Mesothelial cell of epicardium (in vitro differentiated cells): ENCODE data around the gene ATP11C. TPM values are rescaled to one million over a fixed set of nuclear protein-coding genes. Genes with fewer than 3 reads are reported as not detected.

Source experiments
- DNase-seq, 2 experiments: peaks; one replicate each; pipeline ENCODE4 v3.0.0; 2021; ENCODE audit warnings: low spot score in 2 of 2; ENCODE audit not compliant: unreplicated experiment in 2 of 2
- H3K27ac Mint-ChIP-seq: 2 replicates; pipeline ENCODE4 v1.8.0; 2021; ENCODE audit warnings: mixed read lengths
- H3K27me3 Mint-ChIP-seq: 2 replicates; pipeline ENCODE4 v1.8.0; 2021; ENCODE audit warnings: low read depth, mixed read lengths
- H3K36me3 Mint-ChIP-seq: 2 replicates; pipeline ENCODE4 v1.8.0; 2021; ENCODE audit warnings: mixed read lengths
- H3K4me1 Mint-ChIP-seq: 2 replicates; pipeline ENCODE4 v1.8.0; 2021; ENCODE audit warnings: mixed read lengths
- H3K4me3 Mint-ChIP-seq: 2 replicates; pipeline ENCODE4 v1.8.0; 2021; ENCODE audit warnings: mild to moderate bottlenecking, moderate library complexity, mixed read lengths
- H3K9me3 Mint-ChIP-seq: 2 replicates; pipeline ENCODE4 v1.8.0; 2021; ENCODE audit warnings: mixed read lengths
- CTCF ChIP-seq: fragments of 200-600 bp; sonication (generic); IDR thresholded peaks from one replicate; pipeline ENCODE4 v1.5.0; 2021; ENCODE audit warnings: antibody characterized with exemption; ENCODE audit not compliant: unreplicated experiment
- total RNA-seq: library from RNA; stranded (reverse); gene quantifications from 3 replicates; pipeline ENCODE4 v1.2.1, GENCODE V29; 2021

ATP11C gene
- total RNA-seq, 1 donor from 2014 or later: 22.1 TPM

DNA sequence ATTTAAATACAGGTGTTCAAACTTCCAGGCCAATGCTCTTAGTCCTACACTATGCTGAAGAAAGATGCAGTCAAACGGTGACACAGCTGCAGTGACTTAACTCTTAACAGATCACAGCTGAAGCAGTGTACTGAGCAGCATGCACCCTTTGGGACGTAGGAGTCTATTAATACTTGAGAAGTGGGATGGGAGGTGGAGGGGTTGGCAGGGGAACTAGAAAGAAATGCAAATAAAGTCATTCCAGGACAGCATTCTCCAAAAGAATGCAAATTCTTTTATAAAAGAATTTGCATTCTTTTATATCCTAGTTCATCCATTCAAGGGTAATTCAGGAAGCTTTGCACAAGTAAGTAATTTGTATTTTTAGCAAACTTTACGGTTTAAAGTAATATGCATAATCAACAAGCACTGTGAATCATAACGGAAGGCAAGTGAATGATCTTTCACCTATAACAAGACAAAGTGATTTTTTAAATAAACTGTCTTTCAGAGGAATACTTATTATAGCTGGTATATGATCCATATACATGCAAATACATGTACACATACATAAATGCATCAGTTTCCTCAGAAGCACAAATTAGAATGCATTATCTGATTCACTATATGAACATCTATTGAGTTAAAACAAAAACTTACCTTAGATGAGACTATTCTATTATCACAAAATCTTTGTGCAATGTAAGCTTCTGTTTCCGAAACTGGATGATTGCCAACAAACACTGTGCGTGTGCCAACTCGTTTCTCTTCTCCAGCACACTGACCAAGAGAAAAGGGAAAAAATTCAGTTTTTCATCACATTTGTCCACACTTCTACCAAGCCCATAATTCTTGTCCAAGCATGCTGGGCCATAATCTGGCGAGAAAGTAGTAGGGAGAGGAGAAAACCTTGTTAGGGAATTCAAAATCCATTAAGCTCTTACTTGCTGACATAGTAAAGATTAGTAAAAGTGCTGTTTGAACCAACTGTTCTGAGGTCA lies 106.5 kb downstream of the ATP11C start:
- H3K4me1 Mint-ChIP-seq: peaks cover 49% of the 10 kb centered on the region
- peaks cover 1% of the 10 kb centered on the region for H3K36me3 Mint-ChIP-seq
- DNase-seq: no peak
- no peak overlapping the region for H3K4me3 Mint-ChIP-seq
- no peaks in the 10 kb centered on the region for H3K27me3 Mint-ChIP-seq
- TF ChIP-seq CTCF: no peak
- peak overlapping the region; percentile 25 for H3K27ac Mint-ChIP-seq
- H3K9me3 Mint-ChIP-seq: peaks cover 4% of the 10 kb centered on the region

DNA sequence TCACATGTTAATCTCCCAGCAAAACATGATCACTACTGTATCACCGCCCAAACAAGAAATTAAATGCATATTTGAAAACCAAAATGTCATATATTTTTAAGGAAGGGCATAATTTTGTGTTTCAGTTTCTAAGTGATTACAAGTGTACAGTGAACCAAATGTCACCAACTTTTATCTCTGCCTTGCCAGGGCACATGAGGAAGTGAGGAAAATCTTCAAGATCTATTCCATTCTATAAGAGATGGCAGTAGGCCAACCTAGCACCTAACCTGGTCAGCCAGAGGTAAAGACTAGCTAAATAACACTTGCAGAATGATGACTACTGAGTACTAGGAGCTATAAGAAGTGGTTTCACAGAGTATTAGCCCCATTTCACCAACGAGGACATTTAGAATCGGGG lies 107.2 kb downstream of the ATP11C start:
- no peak for DNase-seq
- H3K4me1 Mint-ChIP-seq: peaks cover 44% of the 10 kb centered on the region
- H3K36me3 Mint-ChIP-seq: peaks cover 1% of the 10 kb centered on the region
- peaks cover 4% of the 10 kb centered on the region for H3K9me3 Mint-ChIP-seq
- no peaks in the 10 kb centered on the region for H3K27me3 Mint-ChIP-seq
- no peak overlapping the region for H3K27ac Mint-ChIP-seq
- no peak overlapping the region for H3K4me3 Mint-ChIP-seq
- TF ChIP-seq CTCF: no peak

- Mint-ChIP-seq H3K9me3 (peaks cover 5% of the 10 kb centered on the region), H3K36me3 (peaks cover 1% of the 10 kb centered on the region), H3K4me3 (no peak overlapping the region), H3K27ac (no peak overlapping the region), H3K4me1 (peaks cover 30% of the 10 kb centered on the region), H3K27me3 (no peaks in the 10 kb centered on the region)
- no peak for TF ChIP-seq CTCF
- no peak for DNase-seq
These were observed 109.0 kb downstream of the ATP11C start for GRCh38 chrX:139823806-139824205.

GRCh38 chrX:139820358-139820984 lies 112.4 kb downstream of the ATP11C start:
- no peak overlapping the region for H3K27ac Mint-ChIP-seq
- H3K36me3 Mint-ChIP-seq: peaks cover 5% of the 10 kb centered on the region
- no peak overlapping the region for H3K4me3 Mint-ChIP-seq
- H3K27me3 Mint-ChIP-seq: no peaks in the 10 kb centered on the region
- peaks cover 8% of the 10 kb centered on the region for H3K4me1 Mint-ChIP-seq
- no peak for TF ChIP-seq CTCF
- DNase-seq: no peak
- peaks cover 19% of the 10 kb centered on the region for H3K9me3 Mint-ChIP-seq

- no peak overlapping the region for H3K4me3 Mint-ChIP-seq
- DNase-seq: no peak
- H3K4me1 Mint-ChIP-seq: peaks cover 7% of the 10 kb centered on the region
- peaks cover 25% of the 10 kb centered on the region for H3K9me3 Mint-ChIP-seq
- H3K36me3 Mint-ChIP-seq: peaks cover 12% of the 10 kb centered on the region
- TF ChIP-seq CTCF: no peak
- H3K27ac Mint-ChIP-seq: no peak overlapping the region
- no peaks in the 10 kb centered on the region for H3K27me3 Mint-ChIP-seq
These were observed 116.6 kb downstream of the ATP11C start for GRCh38 chrX:139816204-139816603.
